GM11168 (cell line): ENCODE results near the gene PTGES3L.
"Not testable (repeated sequence)": the region's sequence is repeated elsewhere in the genome, so short reads cannot be mapped to it uniquely, and the experiment has no call there.

Experiments used
- in situ Hi-C: fragments of 300-500 bp; cut with MboI; formaldehyde crosslinking; loops from one replicate; pipeline ENCODE4 v1.12.0; 2022; ENCODE audit warnings: low sequenced_read_pairs; ENCODE audit not compliant: unreplicated experiment

Gene PTGES3L

GRCh38 chr17:42923472-42923871 lies 56.4 kb downstream of the PTGES3L start:
- in situ Hi-C loops, result not testable (repeated sequence)

GRCh38 chr17:42922294-42922693 lies 57.6 kb downstream of the PTGES3L start:
- in situ Hi-C loops, result no loop called here

- in situ Hi-C loops, result no loop called here
Measured at GRCh38 chr17:42920922-42921321, 59.0 kb downstream of the PTGES3L start.

GRCh38 chr17:42920106-42920900 lies 59.6 kb downstream of the PTGES3L start:
- in situ Hi-C loops, result no loop called here

GRCh38 chr17:42919522-42920077 lies 60.3 kb downstream of the PTGES3L start:
- in situ Hi-C loops, result not testable (repeated sequence)

GRCh38 chr17:42918902-42919521 lies 60.9 kb downstream of the PTGES3L start:
- in situ Hi-C loops, result no loop called here
